CD4-positive, alpha-beta T cell treated with Interleukin-1 beta for 1 hour (primary cell): ENCODE data around the gene GGCX.
A peak's percentile ranks its signal among the peaks of the same experiment; 100 is the strongest.
"Not testable (repeated sequence)": the region's sequence is repeated elsewhere in the genome, so short reads cannot be mapped to it uniquely, and the experiment has no call there.

Source experiments
- DNase-seq, 2 donors: peaks; one replicate each; pipeline ENCODE4 v3.0.0-alpha.2; 2020 to 2022

The GGCX gene

DNA sequence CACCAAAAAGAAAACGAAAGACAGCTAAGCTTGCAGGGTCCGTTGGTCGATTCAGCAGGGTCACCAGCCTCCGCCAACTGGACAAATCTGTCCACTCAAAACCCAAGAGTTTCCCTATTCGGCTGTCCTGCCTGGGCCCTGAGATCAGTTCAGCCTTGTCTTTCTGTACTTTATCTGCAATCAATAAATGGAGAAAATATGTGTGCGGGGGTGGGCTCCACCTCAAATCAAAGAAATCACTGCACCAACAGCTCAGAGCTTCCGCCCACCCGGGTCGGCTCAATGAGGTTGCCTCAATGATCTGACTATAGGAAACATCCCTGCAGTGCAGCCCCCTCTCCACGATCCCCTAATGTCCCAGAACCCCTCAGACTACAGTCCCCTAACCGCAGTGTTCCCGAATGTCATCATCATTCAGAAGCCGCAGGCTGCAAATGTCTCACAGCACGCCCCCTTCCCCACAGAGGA is 447 bp downstream of the GGCX start:
- DNase-seq: no peak

- DNase-seq: not testable (repeated sequence)
Measured at GRCh38 chr2:85560403-85560726, 928 bp downstream of the GGCX start.

GRCh38 chr2:85558160-85558559 is 3.1 kb downstream of the GGCX start:
- no peak for DNase-seq

- no peak for DNase-seq
Measured at GRCh38 chr2:85557130-85557529, 4.2 kb downstream of the GGCX start.

GRCh38 chr2:85554980-85555612 is 6.2 kb downstream of the GGCX start:
- no peak for DNase-seq

DNA sequence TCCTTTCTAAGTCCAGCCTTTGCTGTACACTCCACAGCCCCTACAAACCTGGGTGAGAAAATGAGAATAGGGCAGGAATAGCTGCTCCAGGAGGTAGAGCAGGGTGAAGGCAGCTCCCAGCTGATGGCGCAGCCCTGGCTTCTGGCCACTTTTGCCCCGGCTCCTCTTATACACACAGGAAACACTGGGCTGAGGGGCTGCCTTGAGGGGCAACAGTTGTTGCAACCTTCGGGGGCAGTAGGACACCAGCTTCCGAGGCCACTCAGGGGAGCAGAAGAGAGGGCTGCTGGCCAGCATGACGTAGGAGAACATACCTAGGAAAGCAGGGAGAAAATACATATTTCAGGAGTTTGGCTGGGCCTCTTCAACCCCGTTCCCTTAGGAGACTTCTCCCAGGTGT is 8.1 kb downstream of the GGCX start:
- DNase-seq: no peak

DNA sequence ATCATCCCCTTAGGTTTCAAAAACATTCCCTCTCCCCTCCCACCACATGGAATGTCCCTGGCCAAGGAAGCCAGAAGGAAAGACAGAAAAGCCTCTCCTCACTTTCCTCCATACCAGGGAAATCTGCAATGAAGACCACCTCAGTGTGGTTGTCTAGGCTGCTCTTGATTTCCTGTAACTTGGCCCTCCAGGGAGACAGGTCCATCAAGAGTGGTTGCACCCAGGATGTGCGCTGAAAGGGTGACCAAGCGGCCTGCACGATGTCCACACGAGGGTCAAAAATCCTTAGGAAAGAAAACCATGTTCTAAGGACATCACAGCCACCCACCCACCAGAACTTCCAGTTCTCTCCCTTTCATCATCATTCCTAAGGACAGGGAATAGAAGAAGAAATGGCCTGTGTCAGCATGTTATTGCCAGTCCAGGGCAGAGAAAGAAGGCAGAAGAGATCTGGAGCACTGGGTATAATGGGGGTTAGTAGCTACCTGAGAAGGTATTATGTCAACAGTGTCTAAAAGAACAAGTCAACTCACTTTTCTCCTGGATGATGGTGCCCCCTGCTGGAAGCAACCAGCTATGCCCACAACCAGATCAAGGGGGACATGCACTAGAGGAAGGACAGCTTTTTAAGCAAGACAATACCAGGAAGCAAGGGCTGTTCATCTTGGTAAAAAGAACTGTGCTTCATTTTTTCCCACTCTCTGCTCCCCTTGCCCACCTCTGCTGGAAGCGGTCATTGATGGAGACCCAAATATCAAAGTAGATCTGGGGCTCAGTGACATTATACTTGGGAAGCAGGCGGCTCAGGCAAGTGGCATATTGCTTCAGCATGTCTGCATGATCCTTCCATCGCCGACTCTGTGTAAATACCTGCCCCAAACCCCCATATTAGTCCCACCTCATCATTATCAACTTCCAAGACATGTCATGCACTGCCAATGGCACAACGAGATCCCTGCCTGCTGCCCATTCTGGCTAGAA is 9.3 kb downstream of the GGCX start:
- DNase-seq: peak; percentile 86 to 91

DNA sequence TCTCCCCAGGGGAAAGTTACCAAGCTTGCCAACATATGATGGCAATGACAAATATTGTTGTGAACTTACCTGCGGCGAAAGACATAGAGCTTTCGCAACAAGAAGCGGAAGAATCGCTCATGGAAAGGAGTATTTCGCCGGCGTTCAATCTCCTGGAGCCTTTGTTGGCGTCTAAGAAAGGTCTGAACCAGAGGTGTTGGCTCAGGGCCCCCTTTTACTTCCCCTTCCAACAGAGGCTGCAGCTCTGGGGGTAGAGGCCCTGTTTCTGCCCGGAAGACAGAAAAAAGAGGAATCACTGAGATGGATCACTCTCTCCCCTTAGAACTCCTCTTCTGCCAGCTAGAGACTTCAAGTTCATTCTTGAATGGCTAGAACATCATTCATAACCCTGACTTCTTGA is 10.8 kb downstream of the GGCX start:
- peak in 1 of 2 donors; percentile 11 for DNase-seq

DNA sequence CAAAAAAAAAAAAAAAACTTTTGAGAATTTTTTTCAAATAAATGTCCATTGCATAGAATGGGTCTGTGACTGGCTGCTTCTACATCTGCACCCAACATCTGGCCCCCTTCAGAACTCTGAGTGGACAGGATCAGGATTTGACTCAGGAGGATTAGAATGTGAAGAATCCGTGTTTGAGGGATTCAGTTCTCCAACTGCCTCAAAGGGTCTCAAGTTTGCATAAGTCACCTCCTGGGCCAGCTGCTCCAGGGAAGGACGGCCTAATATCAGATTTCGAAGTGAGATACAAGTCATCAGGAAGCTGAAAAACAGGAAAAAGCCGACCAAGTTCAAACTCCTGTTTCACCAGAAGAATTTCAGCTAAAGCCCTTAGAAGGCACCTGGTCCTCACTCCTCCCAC is 11.5 kb downstream of the GGCX start:
- DNase-seq: no peak

DNA sequence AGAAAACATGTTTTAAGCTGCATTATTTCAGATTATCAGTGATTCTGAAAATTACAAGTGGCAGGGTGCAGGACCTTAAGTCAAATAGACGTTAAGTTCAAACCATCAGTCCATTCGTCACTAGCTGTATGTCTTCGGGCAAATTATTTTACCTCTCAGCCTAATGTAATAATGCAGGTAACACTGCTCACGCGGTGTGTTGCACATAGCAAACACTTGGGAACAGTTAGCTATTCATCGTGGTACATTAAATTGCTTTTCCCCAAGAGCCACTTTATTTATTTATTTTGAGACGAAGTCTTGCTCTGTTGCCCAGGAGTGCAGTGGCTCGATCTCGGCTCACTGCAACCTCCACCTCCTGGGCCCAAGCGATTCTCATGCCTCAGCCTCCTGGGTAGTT is 12.2 kb downstream of the GGCX start:
- DNase-seq: no peak

DNA sequence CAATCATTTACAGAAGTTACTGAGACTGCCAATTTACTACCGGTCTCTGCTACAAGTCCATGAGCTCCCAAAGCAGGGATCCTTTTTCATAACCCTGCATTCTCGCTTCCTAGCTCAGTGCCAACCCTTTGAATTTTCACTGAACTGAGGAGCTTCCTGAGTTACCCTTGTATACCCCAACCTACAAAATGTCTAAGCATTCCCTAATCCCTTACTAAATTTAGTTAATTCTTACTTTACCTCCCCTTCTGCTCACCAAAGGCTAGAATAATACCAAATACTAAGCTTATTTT is 12.7 kb downstream of the GGCX start:
- DNase-seq: no peak

GRCh38 chr2:85547859-85548607 is 13.3 kb downstream of the GGCX start:
- DNase-seq: no peak

- DNase-seq: no peak
Measured at GRCh38 chr2:85547089-85547858, 14.0 kb downstream of the GGCX start.

DNA sequence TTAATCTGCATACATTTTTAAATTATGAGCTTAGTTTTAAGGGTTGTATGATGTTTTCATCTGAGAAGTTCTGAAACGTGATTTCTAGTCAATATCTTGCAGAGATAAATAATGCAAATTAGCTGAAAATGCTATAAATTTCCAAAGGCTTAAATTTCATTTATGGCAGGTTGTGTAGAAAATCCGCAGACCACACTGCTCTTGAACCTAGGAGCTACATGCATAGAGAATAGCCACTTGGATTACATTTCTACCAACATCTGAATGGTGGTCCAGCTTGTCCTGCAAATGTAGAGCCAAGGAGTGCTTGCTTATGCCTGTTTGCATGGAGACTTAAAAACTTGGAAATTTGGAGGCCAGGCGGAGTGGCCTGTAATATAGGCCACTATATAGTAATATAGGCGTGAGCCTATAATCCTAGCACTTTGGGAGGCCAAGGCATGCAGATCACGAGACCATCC is 15.5 kb downstream of the GGCX start:
- no peak for DNase-seq

DNA sequence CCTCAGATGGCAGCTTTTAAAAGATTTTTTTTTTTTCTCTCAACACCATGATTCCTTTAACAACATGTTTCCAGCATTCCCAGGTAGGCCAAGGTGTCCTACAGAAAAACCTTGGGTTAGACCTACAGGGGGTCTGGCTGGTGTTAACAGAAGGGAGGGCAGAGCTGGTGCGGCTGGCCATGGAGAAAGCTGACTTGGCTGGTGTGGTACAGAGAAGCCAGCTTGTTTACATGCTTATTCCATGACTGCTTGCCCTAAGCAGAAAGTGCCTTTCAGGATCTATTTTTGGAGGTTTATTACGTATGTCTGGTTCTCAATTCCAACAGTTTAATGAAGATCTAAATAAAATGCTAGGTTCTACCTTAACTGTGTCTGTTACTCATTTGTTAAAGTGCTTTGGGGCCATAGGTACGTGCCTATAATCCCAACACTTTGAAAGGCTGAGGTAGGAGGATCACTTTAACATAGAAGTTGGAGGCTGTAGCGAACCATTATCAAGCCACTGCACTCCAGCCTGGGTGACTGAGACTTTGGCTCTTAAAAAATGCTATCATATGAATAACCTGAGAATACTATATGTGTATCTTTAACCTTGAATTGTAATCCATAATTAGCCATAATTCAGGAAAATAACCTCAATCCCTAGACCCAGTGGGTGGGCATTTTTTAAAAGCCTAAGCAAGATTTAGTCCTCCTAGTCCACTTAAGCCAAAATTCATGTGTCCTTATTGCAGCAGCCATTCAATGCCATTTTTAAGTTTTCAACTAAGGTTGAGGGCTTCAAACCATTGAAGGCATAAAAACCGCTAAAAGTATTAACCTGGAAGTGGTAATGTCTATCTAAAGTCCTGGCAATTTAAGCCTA is 16.1 kb downstream of the GGCX start:
- DNase-seq: not testable (repeated sequence)

DNA sequence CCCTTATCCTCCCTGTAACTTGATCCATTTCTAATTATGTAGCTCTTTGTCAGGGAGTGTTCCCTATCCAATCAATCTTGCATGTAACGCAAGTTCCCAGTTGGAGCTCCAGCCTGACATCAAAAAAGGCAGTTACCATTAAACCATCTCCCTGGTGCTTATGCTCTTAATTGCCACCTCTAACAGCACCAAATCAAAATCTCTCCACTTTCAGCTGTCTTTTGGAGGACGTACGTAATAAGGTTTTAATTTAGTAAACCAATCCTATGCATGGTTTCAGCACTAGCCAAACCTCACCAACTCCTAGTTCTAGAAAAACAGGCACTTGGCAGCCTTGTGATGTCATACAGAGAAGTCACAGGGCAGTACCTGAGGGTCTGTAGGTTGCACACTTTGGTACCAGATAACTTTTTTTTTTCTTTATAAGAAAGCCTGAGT is 17.0 kb downstream of the GGCX start:
- DNase-seq: not testable (repeated sequence)

- no peak for DNase-seq
Measured at GRCh38 chr2:85542777-85543176, 18.5 kb downstream of the GGCX start.

DNA sequence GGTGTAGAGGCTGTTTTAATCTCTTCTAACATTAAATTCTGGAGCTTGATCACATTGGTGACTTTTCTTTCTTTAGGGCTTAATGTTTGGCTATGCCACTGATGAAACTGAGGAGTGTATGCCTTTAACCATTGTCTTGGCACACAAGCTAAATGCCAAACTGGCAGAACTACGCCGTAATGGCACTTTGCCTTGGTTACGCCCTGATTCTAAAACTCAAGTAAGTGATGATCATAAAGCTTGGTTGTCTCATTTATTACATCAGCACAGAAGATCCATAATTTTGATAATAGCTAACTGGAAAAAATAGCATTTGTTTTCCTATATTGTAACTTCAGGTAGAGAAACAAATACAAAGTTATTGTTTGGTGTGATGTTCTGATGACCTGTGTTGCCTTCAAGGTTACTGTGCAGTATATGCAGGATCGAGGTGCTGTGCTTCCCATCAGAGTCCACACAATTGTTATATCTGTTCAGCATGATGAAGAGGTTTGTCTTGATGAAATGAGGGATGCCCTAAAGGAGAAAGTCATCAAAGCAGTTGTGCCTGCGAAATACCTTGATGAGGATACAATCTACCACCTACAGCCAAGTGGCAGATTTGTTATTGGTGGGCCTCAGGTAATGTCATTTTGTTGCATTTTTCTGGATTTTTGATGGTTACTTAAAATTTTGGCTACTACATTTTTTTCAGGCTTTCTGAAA is 19.4 kb downstream of the GGCX start:
- no peak for DNase-seq

DNA sequence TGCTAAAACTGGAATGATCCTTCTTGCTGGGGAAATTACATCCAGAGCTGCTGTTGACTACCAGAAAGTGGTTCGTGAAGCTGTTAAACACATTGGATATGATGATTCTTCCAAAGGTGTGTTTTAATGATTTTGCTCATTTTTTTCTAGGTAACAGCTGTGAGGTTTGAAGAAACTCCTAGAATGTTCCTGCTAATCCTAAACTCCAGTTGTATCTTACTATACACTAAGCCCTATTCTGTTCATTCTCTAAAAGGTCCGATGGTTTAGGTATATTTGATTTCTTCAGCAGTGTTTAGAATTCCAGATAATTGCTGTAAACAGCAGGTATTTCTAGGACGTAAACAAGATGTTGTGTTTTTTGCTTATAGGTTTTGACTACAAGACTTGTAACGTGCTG is 20.0 kb downstream of the GGCX start:
- DNase-seq: no peak

GRCh38 chr2:85540133-85540648 is 21.1 kb downstream of the GGCX start:
- no peak for DNase-seq
